Muscle of leg (tissue), 11 donors: ENCODE results near the gene MCM3. TPM values are rescaled to one million over a fixed set of nuclear protein-coding genes. Genes with fewer than 3 reads are reported as not detected.

Experiments
- DNase-seq: peaks from one replicate; pipeline ENCODE4 v3.0.0; 2013
- H3K27ac ChIP-seq: one replicate; pipeline ENCODE4 v1.5.1; 2013; ENCODE audit warnings: mild to moderate bottlenecking, low read length, control low read depth
- H3K27me3 ChIP-seq: one replicate; pipeline ENCODE4 v1.6.1; 2013; ENCODE audit warnings: low read length; ENCODE audit not compliant: control insufficient read depth, insufficient read depth
- H3K36me3 ChIP-seq: one replicate; pipeline ENCODE4 v1.6.1; 2013; ENCODE audit warnings: low read length; ENCODE audit not compliant: control insufficient read depth, insufficient read depth
- H3K4me1 ChIP-seq: one replicate; pipeline ENCODE4 v1.6.1; 2013; ENCODE audit warnings: low read length; ENCODE audit not compliant: control insufficient read depth, insufficient read depth
- H3K4me3 ChIP-seq: one replicate; pipeline ENCODE4 v1.5.1; 2013; ENCODE audit warnings: low read length, control low read depth
- H3K9me3 ChIP-seq: replicated peaks from 2 replicates; pipeline ENCODE4 v1.6.1; 2013; ENCODE audit warnings: low read depth, low read length; ENCODE audit not compliant: control insufficient read depth
- WGBS: methylation state at CpG from one replicate; pipeline ENCODE4 v1.1.5; 2013; ENCODE audit warnings: missing lambda C conversion rate; ENCODE audit not compliant: insufficient coverage; 5-methylcytosine and 5-hydroxymethylcytosine counted together
- polyA plus RNA-seq, 8 donors: library from polyadenylated mRNA; unstranded; fragments of 120-200 nt; gene quantifications; one replicate each; pipeline versions ENCODE4 v1.2.1 to v1.2.3, GENCODE V29; 2013; ENCODE audit warnings: inconsistent platforms in 1 of 8, low replicate concordance in 1 of 8; ENCODE audit not compliant: insufficient read length in 8 of 8, insufficient read depth in 1 of 8
- total RNA-seq: library from RNA; stranded (reverse); fragments of 120-200 nt; gene quantifications from one replicate; pipeline ENCODE4 v1.2.4, GENCODE V29; 2013

The MCM3 gene
- total and polyA plus RNA-seq, 9 donors = 39.1 to 61.1 (median 47.5) TPM

- Histone ChIP-seq H3K27me3 (no peaks in the 10 kb centered on the region), H3K9me3 (no peaks in the 10 kb centered on the region), H3K36me3 (no peaks in the 10 kb centered on the region), H3K4me3 (no peak overlapping the region), H3K4me1 (no peaks in the 10 kb centered on the region), H3K27ac (no peak overlapping the region)
- WGBS = 100% methylated on average over 1 of the region's 2 CpGs
- DNase-seq = no peak
Measured at GRCh38 chr6:52255434-52255833, 29.1 kb downstream of the MCM3 start.

- Histone ChIP-seq H3K36me3 (no peaks in the 10 kb centered on the region), H3K4me1 (no peaks in the 10 kb centered on the region), H3K27ac (no peak overlapping the region), H3K4me3 (no peak overlapping the region), H3K27me3 (no peaks in the 10 kb centered on the region), H3K9me3 (no peaks in the 10 kb centered on the region)
- WGBS = 50% methylated on average over 1 of the region's 8 CpGs
- DNase-seq = no peak
Measured at GRCh38 chr6:52254731-52255378, 29.7 kb downstream of the MCM3 start.

- Histone ChIP-seq H3K4me1 (no peaks in the 10 kb centered on the region), H3K36me3 (no peaks in the 10 kb centered on the region), H3K27ac (no peak overlapping the region), H3K9me3 (no peaks in the 10 kb centered on the region), H3K27me3 (no peaks in the 10 kb centered on the region), H3K4me3 (no peak overlapping the region)
- DNase-seq = no peak
- 17% methylated on average over 1 of the region's 9 CpGs for WGBS
Measured at GRCh38 chr6:52253494-52253893, 31.0 kb downstream of the MCM3 start.

GRCh38 chr6:52251113-52251512 is 33.4 kb downstream of the MCM3 start:
- no peaks in the 10 kb centered on the region for H3K27me3 ChIP-seq
- DNase-seq = no peak
- no peaks in the 10 kb centered on the region for H3K36me3 ChIP-seq
- no peaks in the 10 kb centered on the region for H3K4me1 ChIP-seq
- H3K27ac ChIP-seq = no peak overlapping the region
- H3K4me3 ChIP-seq = no peak overlapping the region
- H3K9me3 ChIP-seq = no peaks in the 10 kb centered on the region

- H3K4me3 ChIP-seq = no peak overlapping the region
- H3K27me3 ChIP-seq = no peaks in the 10 kb centered on the region
- DNase-seq = no peak
- H3K36me3 ChIP-seq = no peaks in the 10 kb centered on the region
- no peaks in the 10 kb centered on the region for H3K4me1 ChIP-seq
- WGBS = 100% methylated on average over 1 of the region's 2 CpGs
- no peak overlapping the region for H3K27ac ChIP-seq
- no peaks in the 10 kb centered on the region for H3K9me3 ChIP-seq
Measured at GRCh38 chr6:52249078-52249477, 35.5 kb downstream of the MCM3 start.

- Histone ChIP-seq H3K4me1 (no peaks in the 10 kb centered on the region), H3K4me3 (no peak overlapping the region), H3K27ac (no peak overlapping the region), H3K36me3 (no peaks in the 10 kb centered on the region), H3K27me3 (no peaks in the 10 kb centered on the region), H3K9me3 (no peaks in the 10 kb centered on the region)
- whole genome bisulfite sequencing = no CpG with 5 or more reads among the region's 1 CpG
- no peak for DNase-seq
Measured at GRCh38 chr6:52245425-52245824, 39.1 kb downstream of the MCM3 start.

- Histone ChIP-seq H3K27me3 (no peaks in the 10 kb centered on the region), H3K4me1 (no peaks in the 10 kb centered on the region), H3K27ac (no peak within 1 kb of the TSS), H3K36me3 (no peaks in the 10 kb centered on the region), H3K9me3 (no peaks in the 10 kb centered on the region), H3K4me3 (no peak within 1 kb of the TSS)
- DNase-seq = no peak
- 100% methylated on average over 2 of the region's 5 CpGs for WGBS
Measured at GRCh38 chr6:52244400-52244799, 40.1 kb downstream of the MCM3 start, which contains the start of gene IL17F. Gene IL17F, minus strand, starts transcription at chr6:52244500. Its CDS starts 71 bp downstream, at chr6:52244429.

GRCh38 chr6:52243282-52243893 is 41.2 kb downstream of the MCM3 start:
- 90% methylated on average over 2 of the region's 4 CpGs for WGBS
- Histone ChIP-seq H3K27me3 (no peaks in the 10 kb centered on the region), H3K27ac (no peak overlapping the region), H3K36me3 (no peaks in the 10 kb centered on the region), H3K4me3 (no peak overlapping the region), H3K9me3 (no peaks in the 10 kb centered on the region), H3K4me1 (no peaks in the 10 kb centered on the region)
- DNase-seq = no peak

- H3K4me1 ChIP-seq = no peaks in the 10 kb centered on the region
- no peak for DNase-seq
- H3K27ac ChIP-seq = no peak overlapping the region
- no peaks in the 10 kb centered on the region for H3K36me3 ChIP-seq
- no peaks in the 10 kb centered on the region for H3K27me3 ChIP-seq
- WGBS = no CpG with 5 or more reads among the region's 2 CpGs
- no peaks in the 10 kb centered on the region for H3K9me3 ChIP-seq
- no peak overlapping the region for H3K4me3 ChIP-seq
Measured at GRCh38 chr6:52241819-52242218, 42.7 kb downstream of the MCM3 start.

- WGBS = 54% methylated on average over 7 of the region's 15 CpGs
- peak; percentile 54 for DNase-seq
Measured at GRCh38 chr6:52233975-52234823, 50.3 kb downstream of the MCM3 start.

More at GRCh38 chr6:52233975-52234823, 50.3 kb downstream of the MCM3 start:
- Histone ChIP-seq H3K9me3 (no peaks in the 10 kb centered on the region), H3K4me1 (no peaks in the 10 kb centered on the region), H3K36me3 (no peaks in the 10 kb centered on the region), H3K27me3 (no peaks in the 10 kb centered on the region), H3K27ac (no peak overlapping the region), H3K4me3 (no peak overlapping the region)
